Upper lobe of left lung (tissue), 6 donors: ENCODE results near the gene PNKP. TPM values are rescaled to one million over a fixed set of nuclear protein-coding genes. Genes with fewer than 3 reads are reported as not detected.
A peak's percentile ranks its signal among the peaks of the same experiment; 100 is the strongest.

Experiments used
- ATAC-seq, 2 donors: fragments of 200-7000 bp; cut with Tn5 transposase; one replicate each; pipeline ENCODE4 v1.9.1; 2022; ENCODE audit warnings: mild to moderate bottlenecking in 2 of 2, moderate library complexity in 2 of 2; ENCODE audit not compliant: low FRiP score in 2 of 2
- DNase-seq, 2 donors: peaks; one replicate each; pipeline ENCODE4 v3.0.0-alpha.2; 2019 to 2020
- H3K27ac ChIP-seq, 4 donors: fragments of 200-600 bp; sonication (generic); one replicate each; pipeline ENCODE4 v1.5.1; 2016 to 2019
- H3K27me3 ChIP-seq, 4 donors: fragments of 200-600 bp; sonication (generic); one replicate each; pipeline ENCODE4 v1.5.1; 2017 to 2019
- H3K36me3 ChIP-seq, 4 donors: fragments of 200-600 bp; sonication (generic); one replicate each; pipeline ENCODE4 v1.5.1; 2016 to 2019
- H3K4me1 ChIP-seq, 4 donors: fragments of 200-600 bp; sonication (generic); one replicate each; pipeline ENCODE4 v1.5.1; 2018 to 2019
- H3K4me3 ChIP-seq, 4 donors: fragments of 200-600 bp; sonication (generic); one replicate each; pipeline ENCODE4 v1.5.1; 2017 to 2019; ENCODE audit warnings: mild to moderate bottlenecking in 2 of 4, moderate library complexity in 1 of 4
- H3K9me3 ChIP-seq, 4 donors: fragments of 200-600 bp; sonication (generic); one replicate each; pipeline ENCODE4 v1.5.1; 2018 to 2019
- CTCF ChIP-seq, 6 experiments: fragments of 450-650 bp in 4 of 6; fragments of 200-600 bp in 2 of 6; sonication (generic) in 2 of 6; IDR thresholded peaks; one replicate each; pipeline ENCODE4 v1.5.1; 2016 to 2019; ENCODE audit warnings: antibody characterized with exemption in 6 of 6
- EP300 ChIP-seq, 4 donors: sonication (generic); formaldehyde crosslinking; IDR thresholded peaks; one replicate each; pipeline ENCODE4 v1.5.1; 2017; ENCODE audit warnings: antibody characterized with exemption in 4 of 4, control low read depth in 2 of 4
- POLR2A ChIP-seq, 4 donors: fragments of 450-650 bp; IDR thresholded peaks; one replicate each; pipeline ENCODE4 v1.5.1; 2016 to 2017; ENCODE audit warnings: antibody characterized with exemption in 4 of 4, mild to moderate bottlenecking in 2 of 4
- POLR2AphosphoS5 ChIP-seq, 2 donors: sonication (generic); formaldehyde crosslinking; IDR thresholded peaks; one replicate each; pipeline ENCODE4 v1.5.1; 2017; ENCODE audit warnings: antibody characterized with exemption in 2 of 2
- WGBS, 2 donors: methylation state at CpG; one replicate each; pipeline ENCODE4 v1.1.5; 2017 to 2018; 5-methylcytosine and 5-hydroxymethylcytosine counted together
- total RNA-seq, 6 donors: library from RNA; depleted of rRNA in 4 of 6; stranded (reverse); fragments of >200 nt in 4 of 6; gene quantifications; one replicate each; pipeline versions ENCODE4 v1.1.0 to v1.2.1, GENCODE V29; 2016 to 2021
- donor health status: DM: no; HTN: no; CAD: no; lungs with moderate emphysema.
- donor health status: DM: no; HTN: yes; CAD: no; lungs with severe emphysema.

Gene PNKP
- total RNA-seq, 6 donors from 2014 or later, result 47.6 to 321 (median 88.6) TPM

- no peak overlapping the region for H3K27ac ChIP-seq
- 92 to 99% methylated on average over 5 of the region's 5 CpGs for whole genome bisulfite sequencing, 2 donors
- no peaks in the 10 kb centered on the region for H3K9me3 ChIP-seq
- DNase-seq (no peak), ATAC-seq (no peak)
- no peak overlapping the region for H3K4me3 ChIP-seq
- H3K36me3 ChIP-seq, result peaks cover 51 to 71% (median 65%) of the 10 kb centered on the region in 4 donors
- TF ChIP-seq EP300 (IDR thresholded peaks at IDR 0.05), result no peak
- no peak for TF ChIP-seq CTCF (IDR thresholded peaks at IDR 0.05)
- TF ChIP-seq POLR2AphosphoS5 (IDR thresholded peaks at IDR 0.05), result no peak
- no peak for TF ChIP-seq POLR2A (IDR thresholded peaks at IDR 0.05)
- H3K4me1 ChIP-seq, result peaks cover 6 to 13% (median 10%) of the 10 kb centered on the region in 4 donors
- no peaks in the 10 kb centered on the region for H3K27me3 ChIP-seq
These were observed 15.7 kb upstream of the PNKP start for GRCh38 chr19:49883094-49883493.

- Histone ChIP-seq H3K36me3 (peaks cover 51 to 71% (median 64%) of the 10 kb centered on the region in 4 donors), H3K4me1 (peaks cover 7 to 13% (median 11%) of the 10 kb centered on the region in 4 donors), H3K27me3 (no peaks in the 10 kb centered on the region), H3K4me3 (no peak overlapping the region), H3K27ac (no peak overlapping the region), H3K9me3 (no peaks in the 10 kb centered on the region)
- ATAC-seq, result no peak
- TF ChIP-seq POLR2AphosphoS5 (IDR thresholded peaks at IDR 0.05) (no peak), CTCF (IDR thresholded peaks at IDR 0.05) (no peak), EP300 (IDR thresholded peaks at IDR 0.05) (no peak), POLR2A (IDR thresholded peaks at IDR 0.05) (no peak)
- whole genome bisulfite sequencing, 2 donors, result 98 to 99% methylated on average over 14 of the region's 14 CpGs
- peak in 1 of 2 donors; percentile 72 for DNase-seq
These were observed 15.3 kb upstream of the PNKP start for GRCh38 chr19:49882643-49883042.

- peaks cover 51 to 71% (median 63%) of the 10 kb centered on the region in 4 donors for H3K36me3 ChIP-seq
- no peak for ATAC-seq
- H3K27ac ChIP-seq, result no peak overlapping the region
- TF ChIP-seq POLR2A (IDR thresholded peaks at IDR 0.05), result no peak
- no peak for TF ChIP-seq CTCF (IDR thresholded peaks at IDR 0.05)
- no peak for TF ChIP-seq EP300 (IDR thresholded peaks at IDR 0.05)
- no peak for TF ChIP-seq POLR2AphosphoS5 (IDR thresholded peaks at IDR 0.05)
- H3K27me3 ChIP-seq, result no peaks in the 10 kb centered on the region
- peaks cover 7 to 13% (median 11%) of the 10 kb centered on the region in 4 donors for H3K4me1 ChIP-seq
- DNase-seq, result peak in 1 of 2 donors; percentile 50
- 87 to 94% methylated on average over 30 to 31 of the region's 31 CpGs for WGBS, 2 donors
- H3K9me3 ChIP-seq, result no peaks in the 10 kb centered on the region
- H3K4me3 ChIP-seq, result no peak overlapping the region
These were observed 14.5 kb upstream of the PNKP start for GRCh38 chr19:49881672-49882394.

GRCh38 chr19:49881186-49881585 is 13.8 kb upstream of the PNKP start:
- ATAC-seq (no peak), DNase-seq (peak in 1 of 2 donors; percentile 79)
- no peak overlapping the region for H3K4me3 ChIP-seq
- peaks cover 7 to 13% (median 11%) of the 10 kb centered on the region in 4 donors for H3K4me1 ChIP-seq
- no peaks in the 10 kb centered on the region for H3K9me3 ChIP-seq
- TF ChIP-seq POLR2A (IDR thresholded peaks at IDR 0.05), result no peak
- no peak for TF ChIP-seq EP300 (IDR thresholded peaks at IDR 0.05)
- no peak for TF ChIP-seq POLR2AphosphoS5 (IDR thresholded peaks at IDR 0.05)
- TF ChIP-seq CTCF (IDR thresholded peaks at IDR 0.05), result no peak
- no peaks in the 10 kb centered on the region for H3K27me3 ChIP-seq
- no peak overlapping the region for H3K27ac ChIP-seq
- 88 to 100% methylated on average over 1 to 17 of the region's 17 CpGs for WGBS, 2 donors
- H3K36me3 ChIP-seq, result peaks cover 51 to 66% (median 61%) of the 10 kb centered on the region in 4 donors
